ENCODE results near the gene RPS6KA2.
"Not testable (repeated sequence)": the region's sequence is repeated elsewhere in the genome, so short reads cannot be mapped to it uniquely, and the experiment has no call there.

Gene RPS6KA2

DNA sequence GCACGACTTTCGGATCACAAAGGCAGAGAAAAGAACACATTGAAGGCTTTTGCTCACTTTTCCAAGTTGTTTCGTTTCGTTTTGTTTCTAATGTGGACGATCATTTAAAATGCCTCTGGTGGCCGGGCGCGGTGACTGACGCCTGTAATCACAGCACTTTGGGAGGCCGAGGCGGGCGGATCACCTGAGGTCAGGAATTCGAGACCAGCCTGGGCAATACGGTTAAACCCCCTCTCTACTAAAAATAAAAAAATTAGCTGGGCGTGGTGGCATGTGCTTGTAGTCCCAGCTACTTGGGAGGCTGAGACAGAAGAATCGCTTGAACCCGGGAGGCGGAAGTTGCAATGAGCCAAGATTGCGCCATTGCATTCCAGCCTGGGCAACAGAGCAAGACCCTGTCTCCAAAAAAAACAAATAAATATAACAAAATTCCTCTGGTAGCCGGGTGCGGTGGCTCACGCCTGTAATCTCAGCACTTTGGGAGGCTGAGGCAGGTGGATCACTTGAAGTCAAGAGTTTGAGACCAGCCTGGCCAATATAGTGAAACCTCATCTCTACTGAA, 243.2 kb downstream of the RPS6KA2 start:
- not testable (repeated sequence) for DNase-seq

- DNase-seq = peak; percentile 49
Measured at GRCh38 chr6:166382933-166383801, 243.9 kb downstream of the RPS6KA2 start, which contains the start of gene MPC1. TSS of gene MPC1 (minus strand) at chr6:166382940. CDS start at chr6:166382876, 64 bp downstream.

DNA sequence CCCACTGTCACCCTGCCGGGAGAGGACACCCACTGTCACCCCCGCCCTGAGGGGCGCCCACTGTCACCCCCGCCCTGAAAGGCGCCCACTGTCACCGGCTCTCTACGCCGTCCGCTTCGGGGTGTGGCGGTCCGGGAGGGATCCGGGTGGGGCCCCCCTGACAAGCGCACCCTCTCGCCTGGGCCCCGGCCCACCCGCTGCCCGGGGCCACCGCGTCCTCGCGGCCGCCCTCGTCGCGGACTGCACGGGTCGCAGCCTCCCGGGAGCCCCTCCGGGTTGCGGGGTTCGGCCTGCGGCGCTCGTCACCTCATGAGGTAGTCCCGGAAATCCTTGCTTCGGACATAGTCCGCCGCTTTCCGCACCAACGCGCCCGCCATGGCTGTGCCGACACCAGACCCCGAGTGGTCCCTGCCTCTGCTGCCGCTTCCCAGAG, 244.5 kb downstream of the RPS6KA2 start:
- DNase-seq = no peak

DNA sequence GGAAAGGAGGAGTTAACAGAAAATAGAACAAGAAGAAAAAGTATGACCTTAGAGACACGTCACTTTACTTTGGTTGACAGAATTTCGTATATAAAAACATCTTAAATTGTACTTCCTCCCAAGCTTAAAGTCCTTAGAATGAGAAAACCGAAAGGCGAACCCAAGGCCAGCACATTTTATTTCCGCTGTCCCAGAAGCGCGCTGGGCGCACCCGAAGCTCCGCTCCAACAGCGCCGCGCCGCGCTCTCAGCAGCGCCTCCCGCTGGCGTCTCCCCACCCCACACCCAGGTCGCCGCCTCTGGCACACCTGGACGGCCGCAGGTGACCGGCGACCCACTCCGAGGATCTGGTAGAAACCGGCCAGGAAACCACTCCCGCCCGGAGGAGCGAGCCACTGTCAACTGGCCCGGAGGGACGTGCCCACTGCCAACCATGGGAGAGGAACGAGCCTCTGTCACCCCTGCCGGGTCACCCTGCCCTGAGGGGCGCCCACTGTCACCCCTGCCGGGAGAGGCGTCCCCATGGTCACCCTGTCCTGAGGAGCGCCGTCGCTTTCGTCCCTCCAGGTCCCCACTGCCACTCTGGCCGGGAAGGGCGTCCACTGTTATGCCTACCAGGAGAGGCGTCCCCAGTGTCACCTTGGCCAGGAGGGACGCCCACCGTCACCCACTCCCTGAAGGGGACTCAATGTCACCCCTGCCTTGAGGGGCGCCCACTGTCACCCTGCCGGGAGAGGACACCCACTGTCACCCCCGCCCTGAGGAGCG, 245.1 kb downstream of the RPS6KA2 start:
- DNase-seq = no peak

DNA sequence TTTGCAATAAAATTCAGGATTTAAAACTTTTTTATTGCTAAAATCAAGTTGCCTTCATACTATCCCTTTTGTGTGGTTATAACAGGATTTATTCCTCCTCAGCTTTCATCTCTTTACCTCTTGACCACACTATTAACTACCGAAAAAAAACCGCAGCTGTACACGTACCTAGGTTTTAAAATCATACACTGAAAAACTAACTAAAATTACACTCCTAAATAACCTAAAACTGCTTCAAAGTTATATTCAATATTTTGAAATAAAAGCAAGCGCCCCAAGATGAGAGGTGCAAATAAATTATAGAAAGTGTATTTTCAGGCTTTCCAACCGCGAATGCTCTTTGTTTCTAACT, 245.7 kb downstream of the RPS6KA2 start:
- DNase-seq = no peak

DNA sequence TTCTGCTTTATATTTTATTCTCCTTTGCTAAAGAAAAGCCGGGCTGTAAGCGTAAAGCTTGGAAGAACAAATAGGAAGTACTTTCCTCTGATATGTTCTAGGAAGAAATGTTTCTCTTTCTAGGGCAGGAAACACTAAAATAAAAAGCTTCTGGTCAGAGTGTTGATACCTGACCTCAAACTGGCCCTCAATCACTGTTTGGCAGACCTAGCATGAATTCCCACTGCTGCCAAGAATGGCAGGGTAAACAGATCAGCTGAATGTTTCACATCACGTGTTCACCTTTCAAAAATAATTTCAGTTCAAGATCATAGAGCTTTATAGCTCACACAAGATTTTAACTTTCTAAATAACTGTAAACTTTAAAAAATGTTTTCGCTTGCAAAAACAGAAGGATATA, 247.3 kb downstream of the RPS6KA2 start:
- DNase-seq = no peak

GRCh38 chr6:166379103-166379586, 247.9 kb downstream of the RPS6KA2 start:
- no peak for DNase-seq

GRCh38 chr6:166377721-166378120, 249.3 kb downstream of the RPS6KA2 start:
- no peak for DNase-seq

DNA sequence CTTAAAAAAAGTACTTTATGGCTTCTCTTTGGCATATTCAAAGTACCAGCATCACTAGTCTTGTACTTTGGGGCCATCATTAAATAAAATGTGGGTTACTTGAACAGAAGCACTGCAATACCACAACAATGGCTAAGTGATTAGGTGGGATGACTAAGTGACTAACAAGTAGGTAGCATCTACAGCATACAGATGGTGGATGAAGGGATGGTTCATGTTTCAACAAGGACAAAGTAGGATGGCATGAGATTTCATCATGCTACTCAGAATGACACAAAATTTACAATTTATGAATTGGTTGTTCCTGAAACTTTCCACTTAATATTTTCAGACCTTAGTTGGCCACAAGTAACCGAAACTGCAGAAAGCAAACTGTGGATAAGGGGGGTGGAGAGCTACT, 252.0 kb downstream of the RPS6KA2 start:
- no peak for DNase-seq

GRCh38 chr6:166370489-166370888, 256.6 kb downstream of the RPS6KA2 start:
- DNase-seq = no peak

DNA sequence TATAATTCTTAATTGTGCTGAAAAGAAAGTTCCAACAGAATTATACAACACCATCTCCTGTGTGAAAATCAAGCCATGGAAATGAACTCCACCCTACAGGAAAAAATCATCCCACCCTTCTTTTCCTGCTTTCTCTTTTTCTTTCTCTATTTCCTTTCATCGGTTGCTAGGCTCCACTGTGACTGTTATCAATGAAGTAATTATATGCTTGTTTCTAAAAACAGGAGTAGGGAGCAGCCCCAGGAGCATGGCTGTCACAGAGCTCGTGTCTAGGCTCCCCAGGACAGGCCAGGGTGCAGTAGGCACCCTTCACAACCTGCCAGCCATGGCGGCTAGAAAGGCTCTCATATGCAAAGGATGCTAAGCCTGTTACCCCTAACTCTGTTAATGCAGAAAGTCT, 257.3 kb downstream of the RPS6KA2 start:
- no peak for DNase-seq

- DNase-seq = no peak
Measured at GRCh38 chr6:166366921-166367320, 260.1 kb downstream of the RPS6KA2 start.

DNA sequence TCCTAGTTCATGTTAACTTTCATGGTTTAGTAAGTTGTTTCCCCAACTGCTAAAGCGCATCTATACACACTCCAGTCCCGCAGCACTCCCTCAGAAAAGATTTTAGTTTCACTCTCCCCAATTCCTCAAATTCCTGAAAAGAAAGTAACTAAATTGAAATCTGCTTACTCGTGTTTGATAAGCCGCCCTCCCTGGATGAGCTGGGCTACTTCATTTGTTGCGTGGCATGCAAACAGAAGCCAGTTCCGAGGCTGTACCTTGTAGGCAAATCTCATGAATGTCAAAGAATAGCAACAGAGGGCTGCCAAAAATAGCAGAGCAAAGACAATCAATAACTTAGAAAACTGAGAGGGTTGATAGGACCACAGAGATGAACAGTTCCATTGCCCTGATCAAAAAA, 261.2 kb downstream of the RPS6KA2 start:
- no peak for DNase-seq

DNA sequence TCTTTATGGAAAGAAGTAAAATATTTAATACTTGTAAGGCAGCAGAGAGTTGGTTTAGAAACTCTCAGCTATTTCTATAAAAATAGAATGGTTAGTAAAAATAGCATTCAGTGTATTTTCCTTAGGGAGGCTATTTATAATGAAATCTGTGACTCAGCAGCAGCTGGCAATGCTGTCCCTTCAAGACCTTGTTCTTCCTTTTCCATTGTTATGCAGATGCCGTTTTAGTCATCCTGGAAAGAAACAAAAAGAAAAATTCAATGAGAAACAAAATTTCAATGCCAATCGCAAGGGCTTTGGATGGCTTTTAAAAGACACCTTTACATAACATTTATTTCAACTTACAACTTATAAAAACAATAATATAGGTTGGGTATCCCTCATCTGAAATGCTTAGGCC, 261.8 kb downstream of the RPS6KA2 start:
- no peak for DNase-seq

- DNase-seq = no peak
Measured at GRCh38 chr6:166364456-166364855, 262.6 kb downstream of the RPS6KA2 start.

GRCh38 chr6:166362427-166362826, 264.6 kb downstream of the RPS6KA2 start:
- not testable (repeated sequence) for DNase-seq

DNA sequence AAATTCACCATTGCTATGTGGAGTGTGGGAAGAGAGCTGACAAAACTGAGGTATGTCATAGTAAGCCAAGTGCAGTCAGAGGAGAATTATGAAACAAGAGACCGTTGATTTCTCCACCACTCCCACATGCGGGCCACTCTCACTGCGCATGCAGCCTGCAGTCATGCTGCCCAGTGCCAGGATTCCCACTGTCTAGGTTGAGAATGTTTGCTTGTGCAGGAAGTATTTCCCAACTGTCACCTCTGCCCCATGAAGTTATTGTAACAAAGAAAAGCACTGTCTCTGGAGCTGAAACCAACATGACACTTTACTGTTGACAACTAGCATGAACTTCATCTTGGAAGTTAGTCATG, 266.0 kb downstream of the RPS6KA2 start:
- no peak for DNase-seq

DNA sequence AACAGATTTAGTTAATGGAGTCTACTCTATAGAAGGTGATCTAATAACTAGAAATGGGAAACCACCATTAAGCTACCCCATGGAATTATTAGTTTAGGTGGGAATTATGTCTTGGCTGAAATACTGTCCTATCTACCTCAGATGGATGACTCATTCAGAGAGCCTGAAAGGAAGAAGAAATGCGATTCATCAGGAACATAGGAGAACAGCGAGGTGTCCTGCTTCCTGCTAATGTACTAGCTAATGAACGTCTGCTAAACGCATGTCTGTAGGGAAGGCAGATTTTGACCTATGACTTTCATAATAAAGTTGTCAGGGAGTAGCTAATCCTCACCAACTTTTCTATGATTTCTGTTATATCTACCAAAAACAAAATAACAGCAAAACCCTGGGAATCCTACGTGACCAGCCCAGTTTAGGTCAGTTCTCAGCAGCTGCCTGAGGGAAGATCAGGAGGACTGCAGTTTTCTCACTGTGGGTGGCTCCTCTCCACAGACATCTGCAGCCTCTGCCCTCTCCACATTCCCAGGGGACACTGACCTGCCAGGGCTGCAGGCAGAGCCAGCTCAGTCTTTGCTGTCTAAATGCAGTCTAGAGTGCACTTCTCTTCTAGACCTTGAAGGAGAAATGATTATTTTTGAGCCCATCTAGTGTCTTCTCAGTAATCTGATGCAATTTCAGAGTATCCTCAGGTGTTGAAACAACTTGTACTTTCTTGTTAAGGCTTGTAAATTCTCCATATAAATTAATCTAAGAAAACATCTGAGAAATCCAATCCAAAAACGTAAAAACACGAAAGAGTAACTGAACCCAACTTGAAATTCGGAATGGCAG, 266.6 kb downstream of the RPS6KA2 start:
- DNase-seq = no peak
